NCI-H2171 treated with DMSO at 0.1 percent for 48 hours (cell line): Measurements from ENCODE around the gene ZC3H18.

ENCODE experiments used
- DNase-seq: peaks from one replicate; lab custom pipeline; 2025; lab: John Stamatoyannopoulos, UW

The ZC3H18 gene

GRCh38 chr16:88624977-88625576 lies 54.9 kb downstream of the ZC3H18 start:
- no peak for DNase-seq

- no peak for DNase-seq
Observed at GRCh38 chr16:88626646-88627045, 56.4 kb downstream of the ZC3H18 start.

DNA sequence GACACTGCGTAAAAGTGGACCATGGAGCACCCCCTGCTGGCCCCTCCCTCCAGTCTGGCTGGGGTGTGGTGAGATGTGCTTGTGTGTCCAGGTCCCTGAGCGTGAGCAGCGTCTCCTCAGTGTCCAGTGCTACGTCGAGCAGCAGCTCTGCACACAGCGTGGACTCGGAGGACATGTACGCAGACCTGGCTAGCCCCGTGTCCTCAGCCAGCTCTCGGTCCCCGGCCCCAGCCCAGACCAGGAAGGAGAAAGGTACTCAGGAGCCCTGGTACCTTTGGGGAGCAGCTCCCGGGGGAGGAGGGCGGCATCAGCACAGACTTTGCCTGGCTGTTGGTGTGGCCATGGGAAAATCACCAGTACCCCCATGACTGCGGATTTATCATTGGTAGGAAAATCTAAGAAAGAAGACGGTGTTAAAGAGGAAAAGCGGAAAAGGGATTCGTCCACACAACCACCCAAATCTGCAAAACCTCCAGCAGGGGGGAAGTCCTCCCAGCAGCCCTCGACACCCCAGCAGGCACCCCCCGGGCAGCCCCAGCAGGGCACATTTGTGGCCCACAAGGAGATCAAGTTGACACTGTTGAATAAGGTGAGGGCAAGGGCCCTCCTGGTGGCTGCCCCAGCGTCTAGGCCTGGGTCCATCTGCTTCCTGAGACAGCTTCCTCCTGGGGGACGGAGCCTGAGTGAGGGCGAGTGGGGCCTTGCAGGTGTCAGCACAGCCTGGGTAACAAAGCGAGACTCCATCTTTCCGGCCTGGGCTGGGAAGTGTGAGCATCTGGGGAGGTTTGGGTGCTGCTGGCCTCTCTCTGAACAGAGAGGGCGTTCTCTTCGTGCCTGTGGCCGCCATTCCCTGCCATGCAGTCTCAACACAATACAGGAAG lies 57.6 kb downstream of the ZC3H18 start:
- DNase-seq, result no peak

GRCh38 chr16:88628512-88628974 lies 58.3 kb downstream of the ZC3H18 start:
- DNase-seq, result no peak

DNA sequence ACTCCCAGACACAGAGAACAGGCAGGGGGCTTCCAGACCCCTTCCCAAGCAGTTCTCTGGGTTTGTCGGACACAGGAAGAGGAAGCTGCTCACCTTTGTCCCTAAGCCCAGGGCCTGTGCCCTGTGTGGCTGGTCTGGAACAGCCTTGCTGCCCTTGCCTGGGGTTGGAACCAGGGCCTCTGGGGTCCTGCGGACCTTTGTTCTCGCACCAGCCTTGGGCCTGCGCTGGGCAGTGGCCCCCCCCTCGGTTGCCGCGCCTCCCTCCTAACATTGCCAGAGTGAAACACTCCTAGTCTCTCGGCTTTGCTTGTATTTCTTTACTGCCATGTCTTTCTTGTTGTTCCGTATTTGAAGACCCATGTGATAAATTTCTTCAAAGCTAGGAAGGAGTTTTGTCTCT lies 59.6 kb downstream of the ZC3H18 start:
- DNase-seq, result no peak

DNA sequence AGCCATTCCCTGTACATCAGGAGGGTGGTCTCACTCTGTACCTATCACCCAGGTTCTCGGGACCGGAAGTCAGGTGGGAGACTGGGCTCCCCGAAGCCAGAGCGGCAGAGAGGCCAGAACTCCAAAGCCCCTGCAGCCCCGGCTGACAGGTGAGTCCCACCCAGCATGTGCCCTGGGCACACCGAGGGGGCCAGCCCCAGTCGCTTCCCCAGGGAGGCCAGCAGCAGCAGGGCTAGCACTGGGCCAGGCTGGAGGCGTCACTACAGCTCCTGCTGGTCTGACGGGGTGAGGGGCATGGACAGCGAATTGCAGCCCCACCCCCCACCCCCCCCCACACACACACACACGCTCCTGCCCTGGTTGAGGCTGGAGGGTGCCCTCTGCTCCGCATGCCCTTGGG lies 60.2 kb downstream of the ZC3H18 start:
- DNase-seq, result no peak

GRCh38 chr16:88630941-88631340 lies 60.7 kb downstream of the ZC3H18 start:
- DNase-seq, result no peak

GRCh38 chr16:88631384-88631783 lies 61.2 kb downstream of the ZC3H18 start:
- DNase-seq, result no peak

- DNase-seq, result no peak
Observed at GRCh38 chr16:88631920-88632586, 61.9 kb downstream of the ZC3H18 start.

DNA sequence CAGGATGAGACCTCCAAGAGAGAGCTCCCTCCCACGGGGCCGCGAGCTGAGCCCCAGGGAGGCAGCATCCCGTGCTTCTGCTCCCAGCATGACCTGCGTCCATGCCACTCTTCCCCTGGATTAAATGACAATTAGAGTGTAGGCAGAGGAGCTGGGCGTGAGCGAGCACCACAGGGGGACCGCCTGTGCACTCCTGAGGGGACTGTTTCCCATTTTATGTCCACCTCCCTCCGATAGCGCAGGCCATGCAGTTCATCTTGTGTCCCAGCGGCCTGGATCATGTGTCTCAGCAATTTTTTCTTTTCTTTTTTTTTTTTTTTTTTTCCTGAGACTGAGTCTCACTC lies 62.4 kb downstream of the ZC3H18 start:
- DNase-seq, result no peak

DNA sequence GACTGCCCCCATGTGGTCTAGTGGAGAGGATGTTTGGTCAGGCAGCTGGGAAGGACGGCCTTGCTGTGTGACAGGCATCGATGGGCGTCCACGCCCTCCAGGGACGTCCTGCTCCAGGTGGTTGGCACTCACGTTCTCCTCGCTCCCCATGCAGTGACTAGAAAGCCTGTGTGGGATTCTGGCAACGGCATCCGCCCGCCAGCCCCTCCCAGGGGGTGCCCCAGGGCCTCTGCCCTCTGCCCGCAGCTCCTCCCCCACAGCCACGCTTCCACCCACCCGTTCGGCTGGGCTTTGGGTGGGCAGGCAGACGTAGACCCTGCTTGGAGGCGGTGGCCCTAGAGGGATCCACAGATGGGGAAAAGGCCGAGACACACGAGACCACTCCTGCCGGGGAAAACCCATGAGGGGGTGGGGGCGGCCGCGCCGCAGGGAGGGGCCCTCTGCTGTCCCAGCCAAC lies 63.5 kb downstream of the ZC3H18 start:
- no peak for DNase-seq

DNA sequence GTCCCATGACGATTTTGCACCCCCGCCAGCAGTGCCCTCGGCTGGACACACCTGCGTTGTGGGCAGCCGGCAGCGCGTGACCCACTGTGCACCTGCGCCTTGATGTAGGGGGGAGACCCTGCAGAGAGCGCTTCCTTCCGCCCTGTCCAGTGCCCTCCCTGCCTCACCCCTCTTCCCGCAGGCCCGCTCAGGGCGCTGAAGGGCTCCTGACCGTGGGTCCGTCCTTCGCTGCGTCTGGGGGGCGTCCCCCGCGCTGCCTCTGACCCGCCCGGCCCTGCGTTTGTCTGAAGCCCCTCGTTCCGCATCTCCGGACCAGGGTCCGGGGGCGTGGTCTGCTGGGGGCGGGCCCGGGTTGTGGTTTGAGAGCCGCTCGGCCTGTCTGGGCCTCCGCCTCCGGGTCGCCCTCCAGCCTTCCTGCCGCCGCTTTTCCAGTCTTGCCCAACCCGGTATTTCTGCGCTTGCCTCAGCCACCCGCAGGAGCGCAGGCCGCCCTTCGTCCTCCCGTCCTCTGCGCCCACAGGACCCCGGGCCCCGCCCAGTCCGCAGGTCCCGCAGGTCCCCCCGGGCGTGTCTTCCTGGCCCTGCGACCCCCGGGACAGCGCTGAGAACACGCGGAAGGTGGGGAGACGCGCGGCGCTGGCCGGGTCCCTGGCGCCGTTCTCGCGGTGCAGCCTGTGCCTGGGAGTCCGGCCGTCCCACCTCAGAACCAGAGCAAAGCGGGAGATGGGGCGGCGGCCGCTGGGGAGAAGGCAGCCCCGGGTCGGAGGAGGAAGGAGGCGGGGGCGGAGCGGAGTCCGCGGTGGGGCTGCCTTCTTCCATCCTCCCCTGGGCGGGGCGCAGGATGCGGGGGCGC lies 64.2 kb downstream of the ZC3H18 start:
- DNase-seq, result no peak

- DNase-seq, result no peak
Observed at GRCh38 chr16:88634994-88635670, 64.9 kb downstream of the ZC3H18 start.

GRCh38 chr16:88635671-88636319 lies 65.6 kb downstream of the ZC3H18 start:
- DNase-seq, result no peak

- no peak for DNase-seq
Observed at GRCh38 chr16:88636488-88637265, 66.5 kb downstream of the ZC3H18 start.

DNA sequence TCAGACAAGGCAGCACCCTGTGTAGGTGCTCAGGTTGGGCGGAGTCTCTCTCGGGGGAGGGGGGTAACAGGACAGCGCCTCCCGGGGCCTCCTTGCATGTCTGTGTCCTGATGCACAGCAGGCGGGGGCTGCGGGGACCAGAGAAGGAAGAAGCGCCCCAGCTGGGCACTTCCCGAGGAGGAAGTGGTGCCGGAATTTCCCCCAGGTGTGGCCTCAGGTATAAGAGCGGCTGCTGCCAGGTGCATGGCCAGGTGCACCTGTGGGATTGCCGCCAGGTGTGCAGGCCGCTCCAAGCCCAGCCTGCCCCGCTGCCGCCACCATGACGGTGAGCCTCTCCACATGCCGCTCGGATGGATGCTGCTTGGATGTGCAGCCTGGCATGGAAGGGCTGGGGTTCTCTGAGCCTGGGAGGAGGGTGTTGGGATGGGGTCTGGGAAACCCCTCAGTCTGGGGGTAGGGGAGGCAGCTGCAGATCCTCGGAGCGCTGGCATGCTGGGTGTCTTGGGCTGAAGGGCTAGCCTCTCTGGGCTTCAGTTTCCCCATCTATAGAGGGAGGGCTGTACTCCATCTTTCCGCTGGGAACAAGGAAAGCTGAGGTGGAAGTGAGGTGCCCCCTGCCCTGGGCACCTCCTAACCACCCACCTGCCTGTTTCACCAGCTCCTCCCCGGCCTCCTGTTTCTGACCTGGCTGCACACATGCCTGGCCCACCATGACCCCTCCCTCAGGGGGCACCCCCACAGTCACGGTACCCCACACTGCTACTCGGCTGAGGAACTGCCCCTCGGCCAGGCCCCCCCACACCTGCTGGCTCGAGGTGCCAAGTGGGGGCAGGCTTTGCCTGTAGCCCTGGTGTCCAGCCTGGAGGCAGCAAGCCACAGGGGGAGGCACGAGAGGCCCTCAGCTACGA lies 68.4 kb downstream of the ZC3H18 start, which contains the start of gene IL17C:
IL17C (plus strand) TSS at position 250 of the 908 bp plus-strand sequence; CDS start at position 320, 70 bp downstream.
- DNase-seq, result peak; percentile 73

- no peak for DNase-seq
Observed at GRCh38 chr16:88639231-88640038, 69.2 kb downstream of the ZC3H18 start.

DNA sequence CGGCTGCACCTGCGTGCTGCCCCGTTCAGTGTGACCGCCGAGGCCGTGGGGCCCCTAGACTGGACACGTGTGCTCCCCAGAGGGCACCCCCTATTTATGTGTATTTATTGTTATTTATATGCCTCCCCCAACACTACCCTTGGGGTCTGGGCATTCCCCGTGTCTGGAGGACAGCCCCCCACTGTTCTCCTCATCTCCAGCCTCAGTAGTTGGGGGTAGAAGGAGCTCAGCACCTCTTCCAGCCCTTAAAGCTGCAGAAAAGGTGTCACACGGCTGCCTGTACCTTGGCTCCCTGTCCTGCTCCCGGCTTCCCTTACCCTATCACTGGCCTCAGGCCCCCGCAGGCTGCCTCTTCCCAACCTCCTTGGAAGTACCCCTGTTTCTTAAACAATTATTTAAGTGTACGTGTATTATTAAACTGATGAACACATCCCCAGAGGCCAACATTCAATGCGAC lies 69.9 kb downstream of the ZC3H18 start:
- DNase-seq, result no peak
